Neutrophil (primary cell): ENCODE data around the gene SLC6A9.

Experiments
- H3K27ac ChIP-seq: fragments of 200-600 bp; sonication (generic); 2 replicates; pipeline ENCODE4 v1.5.1; 2016; ENCODE audit warnings: mild to moderate bottlenecking, moderate library complexity
- H3K27me3 ChIP-seq: fragments of 200-600 bp; sonication (generic); 2 replicates; pipeline ENCODE4 v1.6.0; 2016; ENCODE audit warnings: mild to moderate bottlenecking
- H3K36me3 ChIP-seq: fragments of 200-600 bp; sonication (generic); 2 replicates; pipeline ENCODE4 v1.5.1; 2017
- H3K4me1 ChIP-seq, 2 experiments: fragments of 200-600 bp in 1 of 2; sonication (generic) in 1 of 2; 1 replicate in 1 of 2; 2 replicates in 1 of 2; pipeline versions ENCODE4 v1.5.1 to v1.6.1; 2013 to 2016; ENCODE audit warnings: low read depth in 1 of 2, low read length in 1 of 2, mild to moderate bottlenecking in 1 of 2, moderate library complexity in 1 of 2; ENCODE audit not compliant: control insufficient read depth in 1 of 2, insufficient read depth in 1 of 2
- H3K4me3 ChIP-seq, 2 experiments: fragments of 200-600 bp in 1 of 2; sonication (generic) in 1 of 2; 1 replicate in 1 of 2; 2 replicates in 1 of 2; pipeline ENCODE4 v1.5.1; 2013 to 2016; ENCODE audit warnings: low read depth in 1 of 2, low read length in 1 of 2, mild to moderate bottlenecking in 1 of 2, moderate library complexity in 1 of 2
- H3K9me3 ChIP-seq: fragments of 200-600 bp; sonication (generic); 2 replicates; pipeline ENCODE4 v1.5.1; 2016
- TF ChIP-seq, protein P1 (sequence below): fragments of 200-600 bp; sonication (generic); IDR thresholded peaks from 2 replicates; pipeline ENCODE4 v1.5.1; 2016; ENCODE audit warnings: antibody characterized with exemption

Gene SLC6A9

GRCh38 chr1:44024903-44025525 is 6.2 kb downstream of the SLC6A9 start:
- Histone ChIP-seq H3K4me3 (no peak overlapping the region), H3K4me1 (peaks cover 8% of the 10 kb centered on the region in 2 experiments), H3K27me3 (peaks cover 15% of the 10 kb centered on the region), H3K27ac (no peak overlapping the region), H3K9me3 (no peaks in the 10 kb centered on the region), H3K36me3 (no peaks in the 10 kb centered on the region)
- TF ChIP-seq, protein P1, sequence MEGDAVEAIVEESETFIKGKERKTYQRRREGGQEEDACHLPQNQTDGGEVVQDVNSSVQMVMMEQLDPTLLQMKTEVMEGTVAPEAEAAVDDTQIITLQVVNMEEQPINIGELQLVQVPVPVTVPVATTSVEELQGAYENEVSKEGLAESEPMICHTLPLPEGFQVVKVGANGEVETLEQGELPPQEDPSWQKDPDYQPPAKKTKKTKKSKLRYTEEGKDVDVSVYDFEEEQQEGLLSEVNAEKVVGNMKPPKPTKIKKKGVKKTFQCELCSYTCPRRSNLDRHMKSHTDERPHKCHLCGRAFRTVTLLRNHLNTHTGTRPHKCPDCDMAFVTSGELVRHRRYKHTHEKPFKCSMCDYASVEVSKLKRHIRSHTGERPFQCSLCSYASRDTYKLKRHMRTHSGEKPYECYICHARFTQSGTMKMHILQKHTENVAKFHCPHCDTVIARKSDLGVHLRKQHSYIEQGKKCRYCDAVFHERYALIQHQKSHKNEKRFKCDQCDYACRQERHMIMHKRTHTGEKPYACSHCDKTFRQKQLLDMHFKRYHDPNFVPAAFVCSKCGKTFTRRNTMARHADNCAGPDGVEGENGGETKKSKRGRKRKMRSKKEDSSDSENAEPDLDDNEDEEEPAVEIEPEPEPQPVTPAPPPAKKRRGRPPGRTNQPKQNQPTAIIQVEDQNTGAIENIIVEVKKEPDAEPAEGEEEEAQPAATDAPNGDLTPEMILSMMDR: no peak

GRCh38 chr1:44024031-44024902 is 7.0 kb downstream of the SLC6A9 start:
- Histone ChIP-seq H3K27ac (no peak overlapping the region), H3K4me3 (no peak overlapping the region), H3K4me1 (peaks cover 2 to 3% of the 10 kb centered on the region in 2 experiments), H3K9me3 (no peaks in the 10 kb centered on the region), H3K27me3 (peaks cover 11% of the 10 kb centered on the region), H3K36me3 (no peaks in the 10 kb centered on the region)
- TF ChIP-seq, protein P1: no peak

- H3K4me1 ChIP-seq: no peaks in the 10 kb centered on the region
- no peaks in the 10 kb centered on the region for H3K27me3 ChIP-seq
- H3K27ac ChIP-seq: no peak overlapping the region
- H3K4me3 ChIP-seq: no peak overlapping the region
- no peaks in the 10 kb centered on the region for H3K9me3 ChIP-seq
- no peaks in the 10 kb centered on the region for H3K36me3 ChIP-seq
- TF ChIP-seq, protein P1: no peak
Measured at GRCh38 chr1:44021581-44022321, 9.5 kb downstream of the SLC6A9 start.

- Histone ChIP-seq H3K27ac (no peak overlapping the region), H3K4me1 (no peaks in the 10 kb centered on the region), H3K36me3 (no peaks in the 10 kb centered on the region), H3K4me3 (no peak overlapping the region), H3K9me3 (no peaks in the 10 kb centered on the region), H3K27me3 (no peaks in the 10 kb centered on the region)
- TF ChIP-seq, protein P1: no peak
Measured at GRCh38 chr1:44021156-44021555, 10.1 kb downstream of the SLC6A9 start.

GRCh38 chr1:44020464-44020863 is 10.8 kb downstream of the SLC6A9 start:
- H3K27ac ChIP-seq: no peak overlapping the region
- H3K9me3 ChIP-seq: no peaks in the 10 kb centered on the region
- no peaks in the 10 kb centered on the region for H3K36me3 ChIP-seq
- TF ChIP-seq, protein P1: no peak
- no peak overlapping the region for H3K4me3 ChIP-seq
- no peaks in the 10 kb centered on the region for H3K4me1 ChIP-seq
- no peaks in the 10 kb centered on the region for H3K27me3 ChIP-seq
